Measurements from ENCODE around the gene BIRC7.

BIRC7 gene

GRCh38 chr20:63268671-63269439 lies 33.1 kb downstream of the BIRC7 start:
- DNase-seq = no peak

- DNase-seq = no peak
Measured at GRCh38 chr20:63269724-63270123, 34.0 kb downstream of the BIRC7 start.

GRCh38 chr20:63270606-63271325 lies 35.1 kb downstream of the BIRC7 start:
- no peak for DNase-seq

GRCh38 chr20:63272105-63273058 lies 36.7 kb downstream of the BIRC7 start, which contains the start of gene ARFGAP1:
TSS of gene ARFGAP1 (plus strand) at chr20:63272813. CDS start at chr20:63275581, 2,768 bp downstream.
- DNase-seq = peak; percentile 89

GRCh38 chr20:63273059-63273579 lies 37.4 kb downstream of the BIRC7 start:
- DNase-seq = no peak

GRCh38 chr20:63273635-63274380 lies 38.1 kb downstream of the BIRC7 start:
- peak; percentile 25 for DNase-seq

- no peak for DNase-seq
Measured at GRCh38 chr20:63274381-63275228, 38.9 kb downstream of the BIRC7 start.

- no peak for DNase-seq
Measured at GRCh38 chr20:63275825-63276224, 40.1 kb downstream of the BIRC7 start.

GRCh38 chr20:63276956-63277355 lies 41.3 kb downstream of the BIRC7 start:
- no peak for DNase-seq

- DNase-seq = no peak
Measured at GRCh38 chr20:63277466-63278272, 42.0 kb downstream of the BIRC7 start.

- DNase-seq = no peak
Measured at GRCh38 chr20:63278661-63279060, 43.0 kb downstream of the BIRC7 start.

- DNase-seq = no peak
Measured at GRCh38 chr20:63279931-63280330, 44.2 kb downstream of the BIRC7 start.

- DNase-seq = no peak
Measured at GRCh38 chr20:63280371-63280770, 44.7 kb downstream of the BIRC7 start.

- no peak for DNase-seq
Measured at GRCh38 chr20:63280929-63281545, 45.3 kb downstream of the BIRC7 start.

GRCh38 chr20:63281742-63282665 lies 46.3 kb downstream of the BIRC7 start:
- no peak for DNase-seq

GRCh38 chr20:63282946-63283345 lies 47.2 kb downstream of the BIRC7 start:
- DNase-seq = no peak

GRCh38 chr20:63283397-63284082 lies 47.8 kb downstream of the BIRC7 start:
- no peak for DNase-seq

GRCh38 chr20:63284083-63284440 lies 48.4 kb downstream of the BIRC7 start:
- no peak for DNase-seq

All from amniotic stem cell (primary cell).